Trophoblast cell (in vitro differentiated cells and primary cell): ENCODE results near the gene TSEN34.

Experiments
- DNase-seq, 2 donors: peaks; one replicate each; pipeline ENCODE4 v3.0.0-alpha.2; 2016
- H2AFZ ChIP-seq: 2 replicates; pipeline ENCODE4 v1.6.1; 2013; ENCODE audit warnings: low read length, moderate library complexity, mild to moderate bottlenecking; ENCODE audit not compliant: insufficient read depth, poor library complexity
- H2AK5ac ChIP-seq: 2 replicates; pipeline ENCODE4 v1.6.1; 2013; ENCODE audit warnings: mild to moderate bottlenecking, low read length
- H2BK120ac ChIP-seq: 2 replicates; pipeline ENCODE4 v1.6.1; 2013; ENCODE audit warnings: low read length, mild to moderate bottlenecking, moderate library complexity; ENCODE audit not compliant: insufficient read depth, poor library complexity
- H2BK12ac ChIP-seq: 2 replicates; pipeline ENCODE4 v1.6.1; 2013; ENCODE audit warnings: mild to moderate bottlenecking, low read length, moderate library complexity
- H2BK5ac ChIP-seq: 2 replicates; pipeline ENCODE4 v1.6.1; 2013; ENCODE audit warnings: low read length, low read depth, moderate library complexity, mild to moderate bottlenecking; ENCODE audit not compliant: poor library complexity
- H3K14ac ChIP-seq: 2 replicates; pipeline ENCODE4 v1.6.1; 2013; ENCODE audit warnings: mild to moderate bottlenecking, low read length
- H3K18ac ChIP-seq: 2 replicates; pipeline ENCODE4 v1.6.1; 2013; ENCODE audit warnings: mild to moderate bottlenecking, low read length
- H3K23ac ChIP-seq: 2 replicates; pipeline ENCODE4 v1.6.1; 2013; ENCODE audit warnings: low read length
- H3K27ac ChIP-seq: 2 replicates; pipeline ENCODE4 v1.5.1; 2013; ENCODE audit warnings: low read depth, mild to moderate bottlenecking, inconsistent platforms, low read length, moderate library complexity
- H3K27me3 ChIP-seq: 2 replicates; pipeline ENCODE4 v1.6.1; 2013; ENCODE audit warnings: inconsistent platforms, mild to moderate bottlenecking, low read length, moderate library complexity; ENCODE audit not compliant: insufficient read depth
- H3K36me3 ChIP-seq, 2 experiments: 1 replicate in 1 of 2; 2 replicates in 1 of 2; pipeline ENCODE4 v1.6.1; 2013; ENCODE audit warnings: low read length in 2 of 2, mild to moderate bottlenecking in 2 of 2, moderate library complexity in 1 of 2; ENCODE audit not compliant: insufficient read depth in 2 of 2, control insufficient read depth in 1 of 2
- H3K4ac ChIP-seq: 2 replicates; pipeline ENCODE4 v1.6.1; 2013; ENCODE audit warnings: low read depth, mild to moderate bottlenecking, low read length, moderate library complexity
- H3K4me1 ChIP-seq, 2 experiments: 1 replicate in 1 of 2; 2 replicates in 1 of 2; pipeline ENCODE4 v1.6.1; 2013; ENCODE audit warnings: low read length in 2 of 2, mild to moderate bottlenecking in 2 of 2, moderate library complexity in 1 of 2; ENCODE audit not compliant: insufficient read depth in 2 of 2, control insufficient read depth in 1 of 2
- H3K4me2 ChIP-seq: 2 replicates; pipeline ENCODE4 v1.6.1; 2013; ENCODE audit warnings: inconsistent platforms, mild to moderate bottlenecking, low read length, moderate library complexity
- H3K4me3 ChIP-seq: 2 replicates; pipeline ENCODE4 v1.5.1; 2013; ENCODE audit warnings: mild to moderate bottlenecking, low read depth, low read length, inconsistent platforms
- H3K79me1 ChIP-seq: one replicate; pipeline ENCODE4 v1.6.1; 2013; ENCODE audit warnings: low read length
- H3K79me2 ChIP-seq: 2 replicates; pipeline ENCODE4 v1.6.1; 2013; ENCODE audit warnings: low read length, mild to moderate bottlenecking; ENCODE audit not compliant: control insufficient read depth, insufficient read depth, poor library complexity
- H3K9ac ChIP-seq: 2 replicates; pipeline ENCODE4 v1.6.1; 2013; ENCODE audit warnings: mild to moderate bottlenecking, low read length
- H3K9me3 ChIP-seq: 2 replicates; pipeline ENCODE4 v1.6.1; 2013; ENCODE audit warnings: low read depth, mild to moderate bottlenecking, control low read depth, inconsistent platforms, low read length; ENCODE audit not compliant: insufficient read depth
- H4K12ac ChIP-seq: 2 replicates; pipeline ENCODE4 v1.6.1; 2013; ENCODE audit warnings: low read depth, mild to moderate bottlenecking, low read length, moderate library complexity
- H4K8ac ChIP-seq: 2 replicates; pipeline ENCODE4 v1.6.1; 2013; ENCODE audit warnings: low read depth, mild to moderate bottlenecking, low read length, moderate library complexity
- H4K91ac ChIP-seq: one replicate; pipeline ENCODE4 v1.6.1; 2013; ENCODE audit warnings: low read depth, mild to moderate bottlenecking, low read length, moderate library complexity
- WGBS: extraction: QIAGEN DNeasy Blood & Tissue Kit; methylation state at CpG from one replicate; pipeline ENCODE4 v1.1.7; 2013; ENCODE audit warnings: missing lambda C conversion rate; ENCODE audit not compliant: insufficient read length, insufficient coverage; ENCODE audit errors: extremely low coverage; 5-methylcytosine and 5-hydroxymethylcytosine counted together

TSEN34 gene

GRCh38 chr19:54152267-54152666 is 38.8 kb upstream of the TSEN34 start:
- no peak for DNase-seq
- H3K14ac ChIP-seq = no peak overlapping the region
- H3K4me1 ChIP-seq = peaks cover 0 to 2% of the 10 kb centered on the region in 2 experiments
- no peak overlapping the region for H2AK5ac ChIP-seq
- H4K8ac ChIP-seq = no peak overlapping the region
- H3K4ac ChIP-seq = no peak overlapping the region
- H3K9ac ChIP-seq = no peak overlapping the region
- no peak overlapping the region for H3K4me3 ChIP-seq
- no peak overlapping the region for H4K12ac ChIP-seq
- H2BK5ac ChIP-seq = no peak overlapping the region
- H3K18ac ChIP-seq = no peak overlapping the region
- no peak overlapping the region for H4K91ac ChIP-seq
- no peak overlapping the region for H3K23ac ChIP-seq
- no peak overlapping the region for H2BK120ac ChIP-seq
- no peak overlapping the region for H3K27ac ChIP-seq
- H2AFZ ChIP-seq = no peak overlapping the region
- H3K36me3 ChIP-seq = peaks cover 91 to 95% of the 10 kb centered on the region in 2 experiments
- no CpG with 5 or more reads among the region's 12 CpGs for WGBS
- H3K27me3 ChIP-seq = no peaks in the 10 kb centered on the region
- H2BK12ac ChIP-seq = no peak overlapping the region
- H3K79me2 ChIP-seq = no peaks in the 10 kb centered on the region
- H3K4me2 ChIP-seq = no peak overlapping the region
- H3K9me3 ChIP-seq = peaks cover 1% of the 10 kb centered on the region
- H3K79me1 ChIP-seq = no peaks in the 10 kb centered on the region

GRCh38 chr19:54152878-54153524 is 38.1 kb upstream of the TSEN34 start:
- no peak overlapping the region for H4K8ac ChIP-seq
- H3K36me3 ChIP-seq = peaks cover 86 to 94% of the 10 kb centered on the region in 2 experiments
- H3K79me2 ChIP-seq = no peaks in the 10 kb centered on the region
- H2BK12ac ChIP-seq = no peak overlapping the region
- H3K23ac ChIP-seq = no peak overlapping the region
- no peak overlapping the region for H2AK5ac ChIP-seq
- no peak overlapping the region for H3K14ac ChIP-seq
- H3K4me3 ChIP-seq = no peak overlapping the region
- H3K79me1 ChIP-seq = no peaks in the 10 kb centered on the region
- H3K27ac ChIP-seq = no peak overlapping the region
- peaks cover 1% of the 10 kb centered on the region for H3K9me3 ChIP-seq
- no peak overlapping the region for H3K4ac ChIP-seq
- WGBS = no CpG with 5 or more reads among the region's 25 CpGs
- H3K9ac ChIP-seq = no peak overlapping the region
- no peak overlapping the region for H2BK5ac ChIP-seq
- no peaks in the 10 kb centered on the region for H3K27me3 ChIP-seq
- no peak overlapping the region for H3K4me2 ChIP-seq
- H2BK120ac ChIP-seq = no peak overlapping the region
- H2AFZ ChIP-seq = no peak overlapping the region
- no peak overlapping the region for H3K18ac ChIP-seq
- no peak overlapping the region for H4K12ac ChIP-seq
- H4K91ac ChIP-seq = no peak overlapping the region
- H3K4me1 ChIP-seq = peaks cover 0 to 2% of the 10 kb centered on the region in 2 experiments
- DNase-seq = no peak

- no peak overlapping the region for H3K27ac ChIP-seq
- H3K4ac ChIP-seq = no peak overlapping the region
- H3K36me3 ChIP-seq = peaks cover 81 to 85% of the 10 kb centered on the region in 2 experiments
- WGBS = no CpG with 5 or more reads among the region's 10 CpGs
- H3K4me1 ChIP-seq = peaks cover 0 to 8% of the 10 kb centered on the region in 2 experiments
- H3K9ac ChIP-seq = no peak overlapping the region
- peaks cover 1% of the 10 kb centered on the region for H3K9me3 ChIP-seq
- no peak overlapping the region for H2AK5ac ChIP-seq
- H2BK120ac ChIP-seq = no peak overlapping the region
- H2BK5ac ChIP-seq = no peak overlapping the region
- H3K79me1 ChIP-seq = no peaks in the 10 kb centered on the region
- H3K79me2 ChIP-seq = no peaks in the 10 kb centered on the region
- H3K23ac ChIP-seq = no peak overlapping the region
- DNase-seq = no peak
- no peak overlapping the region for H3K4me2 ChIP-seq
- no peak overlapping the region for H3K4me3 ChIP-seq
- H4K12ac ChIP-seq = no peak overlapping the region
- H2AFZ ChIP-seq = no peak overlapping the region
- H2BK12ac ChIP-seq = no peak overlapping the region
- H4K91ac ChIP-seq = no peak overlapping the region
- no peak overlapping the region for H4K8ac ChIP-seq
- H3K27me3 ChIP-seq = no peaks in the 10 kb centered on the region
- H3K18ac ChIP-seq = no peak overlapping the region
- no peak overlapping the region for H3K14ac ChIP-seq
These were observed 37.3 kb upstream of the TSEN34 start for GRCh38 chr19:54153731-54154326.

GRCh38 chr19:54154603-54155345 is 36.3 kb upstream of the TSEN34 start:
- no peak overlapping the region for H3K4me3 ChIP-seq
- H3K9ac ChIP-seq = no peak overlapping the region
- no peak overlapping the region for H3K27ac ChIP-seq
- peaks cover 1% of the 10 kb centered on the region for H3K9me3 ChIP-seq
- no peak overlapping the region for H3K18ac ChIP-seq
- H4K91ac ChIP-seq = no peak overlapping the region
- no peaks in the 10 kb centered on the region for H3K27me3 ChIP-seq
- H3K23ac ChIP-seq = no peak overlapping the region
- H3K4me1 ChIP-seq = peaks cover 0 to 10% of the 10 kb centered on the region in 2 experiments
- no peak overlapping the region for H3K4ac ChIP-seq
- peaks cover 2% of the 10 kb centered on the region for H3K79me1 ChIP-seq
- H3K4me2 ChIP-seq = no peak overlapping the region
- H2BK5ac ChIP-seq = no peak overlapping the region
- H2BK120ac ChIP-seq = no peak overlapping the region
- no peak overlapping the region for H4K8ac ChIP-seq
- no peak overlapping the region for H2AK5ac ChIP-seq
- H2BK12ac ChIP-seq = no peak overlapping the region
- H2AFZ ChIP-seq = no peak overlapping the region
- peaks cover 71 to 76% of the 10 kb centered on the region in 2 experiments for H3K36me3 ChIP-seq
- DNase-seq = no peak
- H3K79me2 ChIP-seq = peaks cover 2% of the 10 kb centered on the region
- no peak overlapping the region for H3K14ac ChIP-seq
- no CpG with 5 or more reads among the region's 18 CpGs for WGBS
- no peak overlapping the region for H4K12ac ChIP-seq
